MM.1S (cell line): ENCODE results near the gene TCF25.
"Not testable (repeated sequence)": the region's sequence is repeated elsewhere in the genome, so short reads cannot be mapped to it uniquely, and the experiment has no call there.

Source experiments
- EZH2 ChIP-seq: fragments of 300-600 bp; sonication (generic); optimal IDR thresholded peaks from 2 replicates; pipeline ENCODE3; 2017; ENCODE audit warnings: low read depth, mild to moderate bottlenecking, antibody characterized with exemption, low read length, mixed read lengths
- TF ChIP-seq, protein P1 (sequence below): fragments of 300-600 bp; sonication (generic); IDR thresholded peaks from 2 replicates; pipeline ENCODE4 v1.5.1; 2016; ENCODE audit warnings: antibody characterized with exemption, low read length, mixed read lengths

DNA sequence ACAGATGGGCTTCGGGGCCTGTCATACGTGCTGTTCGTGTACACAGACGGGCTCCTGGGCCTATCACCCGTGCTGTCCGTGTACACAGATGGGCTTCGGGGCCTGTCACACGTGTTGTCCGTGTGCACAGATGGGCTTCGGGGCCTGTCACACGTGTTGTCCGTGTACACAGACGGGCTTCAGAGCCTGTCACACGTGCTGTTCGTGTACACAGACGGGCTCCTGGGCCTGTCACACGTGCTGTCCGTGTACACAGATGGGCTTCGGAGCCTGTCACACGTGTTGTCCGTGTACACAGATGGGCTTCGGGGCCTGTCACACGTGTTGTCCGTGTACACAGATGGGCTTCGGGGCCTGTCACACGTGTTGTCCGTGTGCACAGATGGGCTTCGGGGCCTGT, 5.7 kb downstream of the TCF25 start:
- TF ChIP-seq, protein P1, sequence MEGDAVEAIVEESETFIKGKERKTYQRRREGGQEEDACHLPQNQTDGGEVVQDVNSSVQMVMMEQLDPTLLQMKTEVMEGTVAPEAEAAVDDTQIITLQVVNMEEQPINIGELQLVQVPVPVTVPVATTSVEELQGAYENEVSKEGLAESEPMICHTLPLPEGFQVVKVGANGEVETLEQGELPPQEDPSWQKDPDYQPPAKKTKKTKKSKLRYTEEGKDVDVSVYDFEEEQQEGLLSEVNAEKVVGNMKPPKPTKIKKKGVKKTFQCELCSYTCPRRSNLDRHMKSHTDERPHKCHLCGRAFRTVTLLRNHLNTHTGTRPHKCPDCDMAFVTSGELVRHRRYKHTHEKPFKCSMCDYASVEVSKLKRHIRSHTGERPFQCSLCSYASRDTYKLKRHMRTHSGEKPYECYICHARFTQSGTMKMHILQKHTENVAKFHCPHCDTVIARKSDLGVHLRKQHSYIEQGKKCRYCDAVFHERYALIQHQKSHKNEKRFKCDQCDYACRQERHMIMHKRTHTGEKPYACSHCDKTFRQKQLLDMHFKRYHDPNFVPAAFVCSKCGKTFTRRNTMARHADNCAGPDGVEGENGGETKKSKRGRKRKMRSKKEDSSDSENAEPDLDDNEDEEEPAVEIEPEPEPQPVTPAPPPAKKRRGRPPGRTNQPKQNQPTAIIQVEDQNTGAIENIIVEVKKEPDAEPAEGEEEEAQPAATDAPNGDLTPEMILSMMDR = not testable (repeated sequence)
- TF ChIP-seq EZH2 = not testable (repeated sequence)
